Liver (tissue), 3 donors: ENCODE data around the gene CUX1.
"Not testable (repeated sequence)": the region's sequence is repeated elsewhere in the genome, so short reads cannot be mapped to it uniquely, and the experiment has no call there.

Experiments used
- ATF3 ChIP-seq: IDR thresholded peaks from 2 replicates; pipeline ENCODE4 v1.6.1; 2016; ENCODE audit warnings: antibody characterized with exemption
- CTCF ChIP-seq: fragments of 150-350 bp; IDR thresholded peaks from 2 replicates; pipeline ENCODE4 v1.5.1; 2017; ENCODE audit warnings: improper control_type of control experiment, low read depth, low read length; ENCODE audit not compliant: missing input control
- EGR1 ChIP-seq, 2 donors: IDR thresholded peaks; 2 replicates each; pipeline ENCODE4 v1.6.1; 2016 to 2018; ENCODE audit warnings: antibody characterized with exemption in 2 of 2, low read depth in 2 of 2
- GABPA ChIP-seq, 2 donors: IDR thresholded peaks in 1 of 2; conservative IDR thresholded peaks in 1 of 2; 2 replicates each; pipeline ENCODE4 v1.6.1; 2016; ENCODE audit warnings: antibody characterized with exemption in 2 of 2, mild to moderate bottlenecking in 1 of 2, moderate library complexity in 1 of 2
- HNF4G ChIP-seq: IDR thresholded peaks from 2 replicates; pipeline ENCODE4 v1.6.1; 2016; ENCODE audit warnings: antibody characterized with exemption
- JUND ChIP-seq, 2 donors: IDR thresholded peaks; 2 replicates each; pipeline ENCODE4 v1.6.1; 2016; ENCODE audit warnings: antibody characterized with exemption in 2 of 2
- MAX ChIP-seq: IDR thresholded peaks from 2 replicates; pipeline ENCODE4 v1.6.1; 2016; ENCODE audit warnings: antibody characterized with exemption
- RAD21 ChIP-seq, 2 donors: IDR thresholded peaks; 2 replicates each; pipeline ENCODE4 v1.6.1; 2016; ENCODE audit warnings: antibody characterized with exemption in 2 of 2, mild to moderate bottlenecking in 2 of 2
- REST ChIP-seq: IDR thresholded peaks from 2 replicates; pipeline ENCODE4 v1.6.1; 2016; ENCODE audit warnings: antibody characterized with exemption, mild to moderate bottlenecking
- RXRA ChIP-seq, 2 donors: IDR thresholded peaks; 2 replicates each; pipeline ENCODE4 v1.6.1; 2017 to 2018; ENCODE audit warnings: antibody characterized with exemption in 2 of 2, mild to moderate bottlenecking in 1 of 2
- SP1 ChIP-seq: IDR thresholded peaks from 2 replicates; pipeline ENCODE4 v1.6.1; 2018; ENCODE audit warnings: antibody characterized with exemption, mild to moderate bottlenecking
- TAF1 ChIP-seq: conservative IDR thresholded peaks from 2 replicates; pipeline ENCODE4 v1.6.1; 2016; ENCODE audit warnings: antibody characterized with exemption, mild to moderate bottlenecking
- YY1 ChIP-seq: IDR thresholded peaks from 2 replicates; pipeline ENCODE4 v1.6.1; 2016; ENCODE audit warnings: antibody characterized with exemption, mild to moderate bottlenecking
- ZBTB33 ChIP-seq: IDR thresholded peaks from 2 replicates; pipeline ENCODE4 v1.6.1; 2016; ENCODE audit warnings: antibody characterized with exemption
- donor health status: healthy.
- donor health status: healthy.

- TF ChIP-seq RXRA (IDR thresholded peaks at IDR 0.05); ATF3; MAX; CTCF; GABPA (IDR thresholded peaks at IDR 0.05 in 1 of 2, conservative IDR thresholded peaks at IDR 0.05 in 1 of 2); RAD21 (IDR thresholded peaks at IDR 0.05); SP1; YY1; TAF1; EGR1 (IDR thresholded peaks at IDR 0.05; ENCODE audit: low read depth in 2 of 2); REST; HNF4G; ZBTB33; JUND (IDR thresholded peaks at IDR 0.05): not testable (repeated sequence)
These were observed 69.9 kb downstream of the CUX1 start for GRCh38 chr7:101887352-101887751.
